GM12878 (cell line): ENCODE results near the gene PCBP1. TPM values are rescaled to one million over a fixed set of nuclear protein-coding genes. Genes with fewer than 3 reads are reported as not detected.

ENCODE experiments used
- CBX3 ChIP-seq: fragments of 200-600 bp; sonication (generic); IDR thresholded peaks from 2 replicates; pipeline ENCODE4 v1.6.1; 2016; ENCODE audit warnings: low read depth, borderline replicate concordance
- DPF2 ChIP-seq: fragments of 450-650 bp; IDR thresholded peaks from 2 replicates; pipeline ENCODE4 v1.6.1; 2017; ENCODE audit warnings: mild to moderate bottlenecking
- EED ChIP-seq: sonication (generic); IDR thresholded peaks from 2 replicates; pipeline ENCODE4 v1.6.1; 2016; ENCODE audit warnings: antibody characterized with exemption, low read depth
- IKZF2 ChIP-seq, 2 experiments: fragments of 450-650 bp; IDR thresholded peaks; 2 replicates each; pipeline ENCODE4 v1.6.1; 2017; ENCODE audit warnings: mild to moderate bottlenecking in 2 of 2, moderate library complexity in 2 of 2
- NBN ChIP-seq: fragments of 450-650 bp; IDR thresholded peaks from 2 replicates; pipeline ENCODE4 v1.6.1; 2016
- NFYA ChIP-seq: IDR thresholded peaks from 2 replicates; pipeline ENCODE4 v1.6.1; 2011; ENCODE audit warnings: low read depth, mild to moderate bottlenecking, low read length, improper control_type of control experiment, borderline replicate concordance
- NR2C2 ChIP-seq: IDR thresholded peaks from 2 replicates; pipeline ENCODE4 v1.6.1; 2011; ENCODE audit warnings: borderline replicate concordance, low read depth; ENCODE audit not compliant: control insufficient read depth, insufficient read length
- SMARCA5 ChIP-seq: fragments of 450-650 bp; IDR thresholded peaks from 2 replicates; pipeline ENCODE4 v1.6.1; 2017; ENCODE audit warnings: mild to moderate bottlenecking
- SPI1 ChIP-seq: IDR thresholded peaks from 2 replicates; pipeline ENCODE4 v1.6.1; 2011; ENCODE audit warnings: low read depth, mild to moderate bottlenecking, low read length, moderate library complexity, borderline replicate concordance; ENCODE audit not compliant: insufficient read depth
- polyA plus RNA-seq, 11 experiments: library from polyadenylated mRNA; depleted of rRNA in 4 of 11; unstranded in 6 of 11; stranded (reverse) in 5 of 11; fragments of >200 nt; fragmentation: Nextera tagmentation in 4 of 11; fragmentation: Illumina TruSeq in 1 of 11; extraction: Ambion mirVana in 4 of 11; extraction: Trizol in 1 of 11; gene quantifications; 1 replicate in 1 of 11; 2 replicates in 10 of 11; pipeline versions ENCODE4 v1.2.1 to v1.2.3, GENCODE V29; 2011 to 2016; ENCODE audit warnings: inconsistent platforms in 2 of 11, missing spikeins in 2 of 11, low read depth in 1 of 11
- total RNA-seq, 4 experiments: library from RNA; depleted of rRNA in 3 of 4; stranded (reverse); fragments of >200 nt in 3 of 4; fragmentation: Illumina TruSeq in 1 of 4; extraction: Trizol in 1 of 4; gene quantifications; 2 replicates each; pipeline versions ENCODE4 v1.2.1 to v1.2.3, GENCODE V29; 2013 to 2021
- TF ChIP-seq, protein P1 (sequence below): fragments of 450-650 bp; IDR thresholded peaks from 2 replicates; pipeline ENCODE4 v1.6.1; 2017; ENCODE audit warnings: low read depth, mild to moderate bottlenecking, moderate library complexity
- TF ChIP-seq, protein P2 (sequence below): fragments of 450-650 bp; IDR thresholded peaks from 2 replicates; pipeline ENCODE4 v1.6.1; 2017; ENCODE audit warnings: mild to moderate bottlenecking, moderate library complexity
- TF ChIP-seq, protein P3 (sequence below): fragments of 450-650 bp; IDR thresholded peaks from 2 replicates; pipeline ENCODE4 v1.6.1; 2017; ENCODE audit warnings: mild to moderate bottlenecking, moderate library complexity
- TF ChIP-seq, protein P4 (sequence below): fragments of 450-650 bp; IDR thresholded peaks from 2 replicates; pipeline ENCODE4 v1.6.1; 2017; ENCODE audit warnings: mild to moderate bottlenecking, low read depth, inconsistent platforms; ENCODE audit not compliant: poor library complexity, severe bottlenecking
- TF ChIP-seq, protein P5 (sequence below): fragments of 450-650 bp; IDR thresholded peaks from 2 replicates; pipeline ENCODE4 v1.6.1; 2018; ENCODE audit warnings: borderline replicate concordance, mild to moderate bottlenecking; ENCODE audit not compliant: partially characterized antibody

The PCBP1 gene
- total and polyA plus RNA-seq, 10 of the 15 experiments (the other 5 are each of a cell fraction or from before 2014, with no cell fraction given), result 24.4 to 494 (median 130) TPM

DNA sequence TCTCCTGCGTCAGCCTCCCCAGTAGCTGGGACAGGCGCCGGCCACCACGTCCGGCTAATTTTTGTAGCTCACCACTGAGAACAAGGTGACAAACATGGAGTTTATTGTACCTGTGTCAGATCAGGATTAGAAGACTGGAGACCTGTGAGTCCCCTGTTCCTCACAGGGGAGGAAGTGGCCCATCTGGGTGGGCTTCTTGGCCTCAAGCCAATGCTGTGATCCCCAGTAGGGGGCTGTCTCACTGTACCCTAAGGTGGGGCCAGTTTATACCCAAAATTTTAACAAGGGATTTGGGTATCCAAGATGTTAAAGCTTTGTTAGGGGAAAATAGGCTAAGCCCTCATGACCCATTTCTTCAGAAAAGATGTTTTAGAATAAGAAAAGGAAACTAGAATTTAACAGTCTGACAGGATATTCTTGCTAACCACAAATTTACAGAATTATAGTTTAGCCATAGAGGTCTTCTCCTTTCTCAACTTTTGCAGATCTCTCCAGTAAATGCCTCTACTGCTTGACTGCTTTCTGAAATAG lies 16.3 kb downstream of the PCBP1 start (continued):
- TF ChIP-seq NR2C2, result no peak
- TF ChIP-seq EED, result no peak
- no peak for TF ChIP-seq NFYA
- peak; percentile 73; the same call in 1 of the 2 replicates for TF ChIP-seq SPI1
- TF ChIP-seq CBX3, result no peak
- peak; percentile 47 to 53; a peak in 3 of 4 replicates for TF ChIP-seq IKZF2 (IDR thresholded peaks at IDR 0.05)
- TF ChIP-seq, protein P1, sequence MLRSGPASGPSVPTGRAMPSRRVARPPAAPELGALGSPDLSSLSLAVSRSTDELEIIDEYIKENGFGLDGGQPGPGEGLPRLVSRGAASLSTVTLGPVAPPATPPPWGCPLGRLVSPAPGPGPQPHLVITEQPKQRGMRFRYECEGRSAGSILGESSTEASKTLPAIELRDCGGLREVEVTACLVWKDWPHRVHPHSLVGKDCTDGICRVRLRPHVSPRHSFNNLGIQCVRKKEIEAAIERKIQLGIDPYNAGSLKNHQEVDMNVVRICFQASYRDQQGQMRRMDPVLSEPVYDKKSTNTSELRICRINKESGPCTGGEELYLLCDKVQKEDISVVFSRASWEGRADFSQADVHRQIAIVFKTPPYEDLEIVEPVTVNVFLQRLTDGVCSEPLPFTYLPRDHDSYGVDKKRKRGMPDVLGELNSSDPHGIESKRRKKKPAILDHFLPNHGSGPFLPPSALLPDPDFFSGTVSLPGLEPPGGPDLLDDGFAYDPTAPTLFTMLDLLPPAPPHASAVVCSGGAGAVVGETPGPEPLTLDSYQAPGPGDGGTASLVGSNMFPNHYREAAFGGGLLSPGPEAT, result 0 out of 2 replicates have a peak, but pooled peaks have one; percentile 47
- TF ChIP-seq, protein P2, sequence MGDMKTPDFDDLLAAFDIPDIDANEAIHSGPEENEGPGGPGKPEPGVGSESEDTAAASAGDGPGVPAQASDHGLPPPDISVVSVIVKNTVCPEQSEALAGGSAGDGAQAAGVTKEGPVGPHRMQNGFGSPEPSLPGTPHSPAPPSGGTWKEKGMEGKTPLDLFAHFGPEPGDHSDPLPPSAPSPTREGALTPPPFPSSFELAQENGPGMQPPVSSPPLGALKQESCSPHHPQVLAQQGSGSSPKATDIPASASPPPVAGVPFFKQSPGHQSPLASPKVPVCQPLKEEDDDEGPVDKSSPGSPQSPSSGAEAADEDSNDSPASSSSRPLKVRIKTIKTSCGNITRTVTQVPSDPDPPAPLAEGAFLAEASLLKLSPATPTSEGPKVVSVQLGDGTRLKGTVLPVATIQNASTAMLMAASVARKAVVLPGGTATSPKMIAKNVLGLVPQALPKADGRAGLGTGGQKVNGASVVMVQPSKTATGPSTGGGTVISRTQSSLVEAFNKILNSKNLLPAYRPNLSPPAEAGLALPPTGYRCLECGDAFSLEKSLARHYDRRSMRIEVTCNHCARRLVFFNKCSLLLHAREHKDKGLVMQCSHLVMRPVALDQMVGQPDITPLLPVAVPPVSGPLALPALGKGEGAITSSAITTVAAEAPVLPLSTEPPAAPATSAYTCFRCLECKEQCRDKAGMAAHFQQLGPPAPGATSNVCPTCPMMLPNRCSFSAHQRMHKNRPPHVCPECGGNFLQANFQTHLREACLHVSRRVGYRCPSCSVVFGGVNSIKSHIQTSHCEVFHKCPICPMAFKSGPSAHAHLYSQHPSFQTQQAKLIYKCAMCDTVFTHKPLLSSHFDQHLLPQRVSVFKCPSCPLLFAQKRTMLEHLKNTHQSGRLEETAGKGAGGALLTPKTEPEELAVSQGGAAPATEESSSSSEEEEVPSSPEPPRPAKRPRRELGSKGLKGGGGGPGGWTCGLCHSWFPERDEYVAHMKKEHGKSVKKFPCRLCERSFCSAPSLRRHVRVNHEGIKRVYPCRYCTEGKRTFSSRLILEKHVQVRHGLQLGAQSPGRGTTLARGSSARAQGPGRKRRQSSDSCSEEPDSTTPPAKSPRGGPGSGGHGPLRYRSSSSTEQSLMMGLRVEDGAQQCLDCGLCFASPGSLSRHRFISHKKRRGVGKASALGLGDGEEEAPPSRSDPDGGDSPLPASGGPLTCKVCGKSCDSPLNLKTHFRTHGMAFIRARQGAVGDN, result peak; percentile 60
- TF ChIP-seq, protein P3, sequence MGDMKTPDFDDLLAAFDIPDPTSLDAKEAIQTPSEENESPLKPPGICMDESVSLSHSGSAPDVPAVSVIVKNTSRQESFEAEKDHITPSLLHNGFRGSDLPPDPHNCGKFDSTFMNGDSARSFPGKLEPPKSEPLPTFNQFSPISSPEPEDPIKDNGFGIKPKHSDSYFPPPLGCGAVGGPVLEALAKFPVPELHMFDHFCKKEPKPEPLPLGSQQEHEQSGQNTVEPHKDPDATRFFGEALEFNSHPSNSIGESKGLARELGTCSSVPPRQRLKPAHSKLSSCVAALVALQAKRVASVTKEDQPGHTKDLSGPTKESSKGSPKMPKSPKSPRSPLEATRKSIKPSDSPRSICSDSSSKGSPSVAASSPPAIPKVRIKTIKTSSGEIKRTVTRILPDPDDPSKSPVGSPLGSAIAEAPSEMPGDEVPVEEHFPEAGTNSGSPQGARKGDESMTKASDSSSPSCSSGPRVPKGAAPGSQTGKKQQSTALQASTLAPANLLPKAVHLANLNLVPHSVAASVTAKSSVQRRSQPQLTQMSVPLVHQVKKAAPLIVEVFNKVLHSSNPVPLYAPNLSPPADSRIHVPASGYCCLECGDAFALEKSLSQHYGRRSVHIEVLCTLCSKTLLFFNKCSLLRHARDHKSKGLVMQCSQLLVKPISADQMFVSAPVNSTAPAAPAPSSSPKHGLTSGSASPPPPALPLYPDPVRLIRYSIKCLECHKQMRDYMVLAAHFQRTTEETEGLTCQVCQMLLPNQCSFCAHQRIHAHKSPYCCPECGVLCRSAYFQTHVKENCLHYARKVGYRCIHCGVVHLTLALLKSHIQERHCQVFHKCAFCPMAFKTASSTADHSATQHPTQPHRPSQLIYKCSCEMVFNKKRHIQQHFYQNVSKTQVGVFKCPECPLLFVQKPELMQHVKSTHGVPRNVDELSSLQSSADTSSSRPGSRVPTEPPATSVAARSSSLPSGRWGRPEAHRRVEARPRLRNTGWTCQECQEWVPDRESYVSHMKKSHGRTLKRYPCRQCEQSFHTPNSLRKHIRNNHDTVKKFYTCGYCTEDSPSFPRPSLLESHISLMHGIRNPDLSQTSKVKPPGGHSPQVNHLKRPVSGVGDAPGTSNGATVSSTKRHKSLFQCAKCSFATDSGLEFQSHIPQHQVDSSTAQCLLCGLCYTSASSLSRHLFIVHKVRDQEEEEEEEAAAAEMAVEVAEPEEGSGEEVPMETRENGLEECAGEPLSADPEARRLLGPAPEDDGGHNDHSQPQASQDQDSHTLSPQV, result peak; percentile 75; the same call in 1 of the 2 replicates
- 0 out of 2 replicates have a peak, but pooled peaks have one; percentile 38 for TF ChIP-seq SMARCA5
- TF ChIP-seq, protein P4, sequence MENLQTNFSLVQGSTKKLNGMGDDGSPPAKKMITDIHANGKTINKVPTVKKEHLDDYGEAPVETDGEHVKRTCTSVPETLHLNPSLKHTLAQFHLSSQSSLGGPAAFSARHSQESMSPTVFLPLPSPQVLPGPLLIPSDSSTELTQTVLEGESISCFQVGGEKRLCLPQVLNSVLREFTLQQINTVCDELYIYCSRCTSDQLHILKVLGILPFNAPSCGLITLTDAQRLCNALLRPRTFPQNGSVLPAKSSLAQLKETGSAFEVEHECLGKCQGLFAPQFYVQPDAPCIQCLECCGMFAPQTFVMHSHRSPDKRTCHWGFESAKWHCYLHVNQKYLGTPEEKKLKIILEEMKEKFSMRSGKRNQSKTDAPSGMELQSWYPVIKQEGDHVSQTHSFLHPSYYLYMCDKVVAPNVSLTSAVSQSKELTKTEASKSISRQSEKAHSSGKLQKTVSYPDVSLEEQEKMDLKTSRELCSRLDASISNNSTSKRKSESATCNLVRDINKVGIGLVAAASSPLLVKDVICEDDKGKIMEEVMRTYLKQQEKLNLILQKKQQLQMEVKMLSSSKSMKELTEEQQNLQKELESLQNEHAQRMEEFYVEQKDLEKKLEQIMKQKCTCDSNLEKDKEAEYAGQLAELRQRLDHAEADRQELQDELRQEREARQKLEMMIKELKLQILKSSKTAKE, result peak; percentile 48
- TF ChIP-seq DPF2, result peak; percentile 70; the same call in 1 of the 2 replicates
- TF ChIP-seq, protein P5, sequence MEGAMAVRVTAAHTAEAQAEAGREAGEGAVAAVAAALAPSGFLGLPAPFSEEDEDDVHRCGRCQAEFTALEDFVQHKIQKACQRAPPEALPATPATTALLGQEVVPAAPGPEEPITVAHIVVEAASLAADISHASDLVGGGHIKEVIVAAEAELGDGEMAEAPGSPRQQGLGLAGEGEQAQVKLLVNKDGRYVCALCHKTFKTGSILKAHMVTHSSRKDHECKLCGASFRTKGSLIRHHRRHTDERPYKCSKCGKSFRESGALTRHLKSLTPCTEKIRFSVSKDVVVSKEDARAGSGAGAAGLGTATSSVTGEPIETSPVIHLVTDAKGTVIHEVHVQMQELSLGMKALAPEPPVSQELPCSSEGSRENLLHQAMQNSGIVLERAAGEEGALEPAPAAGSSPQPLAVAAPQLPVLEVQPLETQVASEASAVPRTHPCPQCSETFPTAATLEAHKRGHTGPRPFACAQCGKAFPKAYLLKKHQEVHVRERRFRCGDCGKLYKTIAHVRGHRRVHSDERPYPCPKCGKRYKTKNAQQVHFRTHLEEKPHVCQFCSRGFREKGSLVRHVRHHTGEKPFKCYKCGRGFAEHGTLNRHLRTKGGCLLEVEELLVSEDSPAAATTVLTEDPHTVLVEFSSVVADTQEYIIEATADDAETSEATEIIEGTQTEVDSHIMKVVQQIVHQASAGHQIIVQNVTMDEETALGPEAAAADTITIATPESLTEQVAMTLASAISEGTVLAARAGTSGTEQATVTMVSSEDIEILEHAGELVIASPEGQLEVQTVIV, result no peak
- 0 out of 2 replicates have a peak, but pooled peaks have one; percentile 10 for TF ChIP-seq NBN
